GM19452 (cell line): Measurements from ENCODE around the gene ESRRB.

ENCODE experiments used
- ATAC-seq: cut with Tn5 transposase; IDR thresholded peaks from one replicate; pipeline ENCODE4 v1.9.1; 2021; ENCODE audit not compliant: unreplicated experiment

The ESRRB gene

DNA sequence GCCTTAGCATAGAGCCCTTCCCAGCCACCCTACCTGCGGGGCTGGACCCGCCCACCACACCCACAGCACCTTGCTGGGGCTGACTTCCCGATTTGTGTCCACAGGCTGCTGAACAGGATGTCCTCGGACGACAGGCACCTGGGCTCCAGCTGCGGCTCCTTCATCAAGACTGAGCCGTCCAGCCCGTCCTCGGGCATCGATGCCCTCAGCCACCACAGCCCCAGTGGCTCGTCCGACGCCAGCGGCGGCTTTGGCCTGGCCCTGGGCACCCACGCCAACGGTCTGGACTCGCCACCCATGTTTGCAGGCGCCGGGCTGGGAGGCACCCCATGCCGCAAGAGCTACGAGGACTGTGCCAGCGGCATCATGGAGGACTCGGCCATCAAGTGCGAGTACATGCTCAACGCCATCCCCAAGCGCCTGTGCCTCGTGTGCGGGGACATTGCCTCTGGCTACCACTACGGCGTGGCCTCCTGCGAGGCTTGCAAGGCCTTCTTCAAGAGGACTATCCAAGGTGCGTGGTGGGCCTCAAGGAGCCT is 63.4 kb downstream of the ESRRB start:
- ATAC-seq = no peak

DNA sequence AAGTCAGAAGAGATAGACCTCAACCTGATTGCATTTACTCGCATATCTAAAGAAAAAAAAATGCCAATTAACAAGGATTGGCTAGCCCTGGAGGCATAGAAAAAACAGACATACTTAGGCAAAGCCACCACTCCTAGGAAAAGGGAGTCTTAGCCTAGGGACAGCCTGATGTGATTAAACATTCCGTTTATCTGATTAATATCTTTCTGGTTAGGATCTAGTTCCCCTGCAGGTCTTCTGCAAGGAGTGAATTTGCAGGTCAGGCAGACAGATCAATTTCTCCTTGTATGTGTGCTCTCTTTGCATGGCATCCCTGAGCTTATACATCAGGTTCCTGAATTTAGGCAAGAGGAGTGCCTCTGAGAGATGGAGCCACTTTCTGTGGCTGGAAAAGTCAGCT is 70.5 kb downstream of the ESRRB start:
- ATAC-seq = no peak

DNA sequence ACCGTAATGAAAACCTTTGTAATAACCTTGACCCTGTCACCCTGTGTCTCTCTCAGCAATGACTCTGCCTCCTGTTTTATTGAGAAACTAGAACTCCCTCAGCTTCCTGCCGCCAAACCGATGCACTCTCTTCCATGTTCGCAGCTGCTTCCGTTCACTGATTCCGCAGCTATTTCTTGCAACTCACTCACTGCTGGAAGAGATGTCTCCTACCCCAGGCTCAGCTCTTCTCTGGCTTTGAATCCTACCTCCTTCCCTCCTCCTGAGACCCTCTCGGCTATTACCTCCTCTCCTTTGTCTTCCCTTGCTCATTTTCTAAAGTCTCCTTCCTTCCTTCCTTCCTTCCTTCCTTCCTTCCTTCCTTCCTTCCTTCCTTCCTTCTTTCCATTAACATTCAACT is 71.0 kb downstream of the ESRRB start:
- no peak for ATAC-seq

DNA sequence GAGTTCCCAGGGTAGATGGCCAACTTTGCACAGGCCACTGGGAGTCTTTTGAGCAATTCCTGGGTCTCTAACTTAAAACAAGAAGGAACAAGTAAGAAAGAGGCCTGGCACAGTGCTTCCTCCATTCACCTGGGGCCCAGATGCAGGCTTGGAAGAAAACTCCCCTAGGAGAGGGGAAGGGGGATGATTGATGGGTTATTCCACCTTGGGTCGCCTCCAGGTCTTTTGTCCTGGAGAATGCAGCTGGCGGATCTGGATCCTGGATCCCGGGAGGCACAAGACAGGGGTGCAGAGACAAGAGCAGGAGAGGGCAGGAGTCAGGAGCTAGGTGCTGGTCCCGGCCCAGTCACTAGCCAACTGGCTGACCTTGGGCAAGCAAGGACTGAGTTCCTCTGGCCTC is 74.5 kb downstream of the ESRRB start:
- ATAC-seq = no peak

DNA sequence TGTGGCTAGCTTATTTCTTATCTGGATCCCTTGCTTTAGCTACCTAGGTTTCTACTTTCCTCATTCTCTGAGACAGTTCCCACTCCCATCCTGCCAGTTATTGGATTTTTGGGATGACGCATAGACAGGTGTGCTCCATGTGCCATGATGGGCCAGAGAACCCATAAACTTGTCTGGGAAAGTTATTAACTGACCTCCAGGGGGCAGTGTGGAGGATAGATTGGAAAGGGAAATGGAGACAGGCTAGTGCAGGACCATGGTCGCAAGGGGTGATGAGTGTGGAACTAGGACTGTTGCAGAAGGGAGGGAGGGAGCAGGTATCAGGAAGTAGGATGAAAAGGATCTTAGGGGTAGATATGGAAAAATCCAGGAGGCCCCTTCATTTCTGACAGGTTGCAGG is 80.3 kb downstream of the ESRRB start:
- no peak for ATAC-seq

DNA sequence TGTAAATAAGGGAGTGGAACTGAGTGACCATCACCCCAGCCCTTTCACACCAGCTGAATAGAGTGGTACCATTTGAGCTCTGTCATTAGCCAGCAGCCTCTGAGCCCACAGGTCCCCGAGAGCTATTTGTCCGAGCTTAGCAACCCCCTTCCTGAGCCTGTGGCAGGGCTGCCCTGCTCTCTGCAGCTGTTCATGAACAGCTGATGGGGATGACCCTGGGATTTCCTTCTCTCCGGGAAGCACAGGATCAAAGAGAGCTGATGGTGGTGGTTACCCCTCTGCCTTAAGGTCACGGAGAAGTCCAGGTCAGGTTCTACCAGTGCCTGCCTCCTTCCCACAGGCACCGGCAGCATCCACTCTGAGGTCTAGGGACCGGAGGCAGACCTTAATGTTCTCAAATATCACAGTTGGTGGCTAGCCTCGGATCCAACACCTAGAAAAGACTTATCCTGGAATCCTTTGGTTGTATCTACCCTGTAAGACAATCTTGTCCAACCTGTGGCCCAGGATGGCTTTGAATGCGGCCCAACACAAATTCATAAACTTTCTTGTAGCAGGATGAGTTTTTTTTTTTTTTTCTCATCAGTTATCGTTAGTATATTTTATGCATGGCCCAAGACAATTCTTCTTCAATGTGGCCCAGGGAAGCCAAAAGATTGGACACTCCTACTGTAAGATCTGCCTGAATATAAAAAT is 81.1 kb downstream of the ESRRB start:
- ATAC-seq = no peak

DNA sequence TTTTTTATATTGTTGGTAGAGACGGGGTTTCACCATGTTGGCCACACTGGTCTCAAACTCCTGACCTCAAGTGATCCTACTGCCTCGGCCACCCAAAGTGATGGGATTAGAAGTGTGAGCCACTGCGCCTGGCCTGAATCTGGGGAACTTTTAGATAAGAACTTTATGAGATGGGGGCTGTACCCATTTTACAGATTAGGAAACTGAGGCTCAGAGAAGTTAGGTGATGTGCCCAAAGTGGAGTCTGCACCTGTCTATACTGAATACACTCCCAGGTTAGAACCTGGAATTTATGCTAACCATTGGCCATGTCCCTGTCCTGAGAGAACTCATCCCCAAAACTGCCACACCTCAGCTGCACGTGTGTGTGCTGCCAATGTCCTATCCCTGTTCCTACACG is 81.9 kb downstream of the ESRRB start:
- no peak for ATAC-seq

DNA sequence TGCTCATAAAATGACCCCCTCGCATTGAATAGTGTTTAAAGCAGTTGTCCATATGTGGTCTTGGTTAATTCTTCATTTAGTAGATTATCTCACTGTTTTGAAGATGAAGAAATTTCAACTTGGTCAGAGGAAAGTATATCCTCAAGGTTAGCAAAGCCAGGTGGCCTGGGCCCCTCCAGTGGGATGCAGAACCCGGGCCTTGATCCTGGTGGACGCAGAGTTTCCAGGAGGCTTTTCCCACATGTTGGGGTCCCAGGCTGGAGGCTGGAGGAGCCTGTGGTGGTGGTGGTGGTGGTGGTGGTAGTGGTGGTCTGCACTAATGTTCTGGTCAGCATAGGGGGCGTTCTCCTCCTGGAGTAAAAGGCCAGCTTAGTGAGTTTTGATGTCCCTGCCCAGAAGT is 85.9 kb downstream of the ESRRB start:
- no peak for ATAC-seq

DNA sequence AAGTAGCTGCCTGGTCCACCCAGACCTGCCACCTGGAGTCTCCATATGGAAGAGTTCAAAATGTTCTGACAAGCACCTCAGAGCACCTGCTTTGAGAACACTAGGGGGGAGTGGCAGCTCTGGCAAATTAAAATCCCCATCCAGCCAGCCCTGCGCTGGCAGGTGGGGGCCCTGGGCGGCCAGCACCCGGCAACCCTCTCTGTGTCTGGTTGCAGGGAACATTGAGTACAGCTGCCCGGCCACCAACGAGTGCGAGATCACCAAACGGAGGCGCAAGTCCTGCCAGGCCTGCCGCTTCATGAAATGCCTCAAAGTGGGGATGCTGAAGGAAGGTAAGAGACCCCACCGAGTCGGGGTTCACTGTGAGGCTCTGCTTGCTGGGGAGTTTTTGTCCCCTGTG is 86.4 kb downstream of the ESRRB start:
- no peak for ATAC-seq

DNA sequence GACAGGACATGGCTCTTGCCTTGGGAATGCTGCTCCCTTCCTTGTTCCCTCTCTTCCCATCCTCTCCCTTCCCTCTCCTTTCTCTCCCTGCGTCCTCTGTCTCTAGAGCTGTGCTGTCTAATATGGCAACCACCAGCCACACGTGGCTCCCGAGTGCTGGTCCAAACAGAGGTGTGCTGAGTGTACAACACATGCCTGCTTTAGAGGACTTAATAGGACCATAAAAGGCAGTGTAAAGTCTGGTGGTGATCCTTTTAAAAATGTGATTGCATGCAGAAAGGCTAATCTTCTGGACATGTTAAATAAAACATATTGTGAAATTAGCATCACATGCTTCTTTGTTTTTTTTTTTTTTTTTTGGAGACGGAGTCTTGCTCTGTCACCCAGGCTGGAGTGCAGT is 87.2 kb downstream of the ESRRB start:
- no peak for ATAC-seq

DNA sequence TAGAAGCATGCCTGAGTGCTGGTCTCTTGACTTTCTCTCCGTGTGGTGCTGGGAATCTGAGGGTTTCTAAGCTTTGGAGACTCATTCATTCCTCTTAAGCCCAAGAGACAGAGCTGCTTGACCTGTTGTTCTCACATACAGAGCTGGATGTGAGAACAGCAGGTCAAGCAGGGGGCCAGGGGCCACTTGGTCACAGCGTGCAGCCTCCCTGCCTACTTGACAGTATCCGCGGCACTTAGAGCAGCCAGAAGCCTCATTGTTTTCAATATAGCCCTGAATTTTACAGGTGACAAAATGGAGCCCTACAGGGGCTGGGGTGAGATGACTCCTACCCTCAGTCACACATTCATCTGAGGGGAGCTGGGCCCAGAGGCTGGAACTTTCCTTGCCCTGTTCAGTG is 88.9 kb downstream of the ESRRB start:
- ATAC-seq = no peak

DNA sequence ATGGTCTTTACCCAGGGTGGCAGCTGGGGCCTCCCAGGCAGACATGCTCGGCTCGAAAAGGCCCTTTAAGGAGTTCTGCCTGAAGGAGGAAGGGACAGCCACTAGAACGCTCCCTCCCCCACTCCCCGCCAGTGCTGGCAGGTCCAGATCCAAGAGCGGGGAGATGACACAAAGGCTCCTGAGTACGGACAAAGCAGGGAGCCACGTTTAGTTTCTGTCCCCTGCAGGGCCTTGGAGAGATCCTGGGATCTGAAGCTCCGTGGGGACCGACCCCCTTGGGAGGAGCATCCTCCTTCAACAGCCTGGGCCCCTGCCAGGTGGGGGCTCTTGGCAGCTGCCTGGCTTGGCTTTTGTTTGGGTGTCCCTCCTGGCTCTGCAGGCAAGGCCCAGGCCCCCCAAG is 89.7 kb downstream of the ESRRB start:
- ATAC-seq = no peak

DNA sequence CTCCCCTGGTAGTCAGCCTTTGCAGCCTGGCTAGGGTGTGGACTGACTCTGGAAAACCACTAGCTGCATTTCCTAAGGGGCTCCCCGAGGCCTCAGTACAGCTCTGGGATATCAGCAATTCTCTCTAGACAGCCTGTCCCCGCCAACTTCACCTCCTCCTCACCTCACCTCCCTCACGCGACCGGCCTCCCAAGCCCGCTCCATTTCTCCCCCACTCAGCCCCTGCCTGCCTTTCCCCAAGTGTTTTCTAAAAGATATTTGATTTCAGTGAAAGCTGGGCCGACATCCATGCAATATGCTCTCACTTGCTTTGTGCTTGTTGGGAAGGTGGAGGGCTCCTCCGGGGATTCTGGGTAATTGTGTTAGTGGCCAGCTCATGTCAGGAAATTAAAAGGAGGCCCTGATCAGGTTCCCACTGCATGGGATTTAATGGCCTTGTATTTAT is 91.8 kb downstream of the ESRRB start:
- ATAC-seq = no peak

DNA sequence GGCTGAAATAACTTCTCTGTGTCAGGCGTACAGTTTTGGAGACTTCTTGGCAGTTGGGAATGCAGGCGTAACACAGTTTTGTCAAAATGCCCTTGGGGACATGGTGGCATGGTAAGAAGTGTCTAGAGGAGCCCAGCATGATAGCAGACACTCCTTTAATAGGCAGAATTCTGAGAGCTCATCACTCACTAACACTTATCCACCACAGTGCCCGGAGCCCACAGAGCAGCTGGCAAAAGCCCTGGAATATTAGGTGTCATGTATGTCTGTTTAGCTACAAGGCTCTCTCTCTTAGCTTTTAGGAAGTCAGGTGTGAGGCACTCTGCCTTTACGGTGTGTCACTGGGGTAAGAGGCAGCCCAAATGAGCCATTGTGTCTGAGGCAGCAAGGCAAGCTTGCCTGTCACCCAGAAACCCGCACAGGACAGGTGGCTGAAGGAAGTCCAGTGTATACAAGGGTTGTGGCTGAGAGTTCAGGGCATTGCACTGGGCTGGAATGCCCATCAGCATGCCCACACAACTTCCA is 96.3 kb downstream of the ESRRB start:
- ATAC-seq = no peak

DNA sequence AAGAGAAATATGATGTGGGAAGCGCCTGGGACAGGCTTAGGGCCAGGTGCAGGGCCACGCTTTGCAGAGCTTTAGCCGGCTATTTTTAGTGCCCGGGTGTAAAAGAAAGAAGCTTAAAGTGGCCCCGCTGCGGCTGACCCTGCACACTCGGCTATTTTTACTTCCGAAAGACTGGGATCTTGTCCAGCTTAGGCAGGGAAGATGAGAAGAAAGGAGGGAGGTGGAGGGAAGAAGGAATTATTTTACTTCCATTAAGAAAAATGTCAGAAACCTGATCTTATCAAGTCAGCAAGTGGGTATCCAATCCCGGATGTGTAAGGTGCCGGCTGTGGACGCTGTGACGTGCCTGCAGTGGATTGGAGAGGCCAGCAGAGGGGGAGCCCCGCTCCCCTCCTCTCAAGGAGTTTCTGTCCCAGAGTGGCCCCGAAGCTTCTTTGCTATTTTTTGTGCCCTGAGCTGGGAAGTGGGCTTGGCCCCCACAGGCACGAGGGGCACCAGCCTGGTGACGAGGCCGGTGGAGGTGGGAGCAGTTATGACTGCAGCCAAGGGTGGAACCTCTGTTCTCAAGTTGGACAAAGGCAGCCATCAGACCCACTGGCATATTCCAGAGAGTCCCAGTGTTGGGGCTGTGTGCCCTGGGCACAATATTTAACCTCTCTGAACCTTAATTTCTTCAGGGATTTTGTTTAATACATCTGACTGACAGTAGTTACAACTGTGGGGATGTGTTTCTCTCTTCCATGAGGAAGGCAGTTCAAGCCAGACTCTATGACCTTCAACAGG is 97.7 kb downstream of the ESRRB start:
- no peak for ATAC-seq

DNA sequence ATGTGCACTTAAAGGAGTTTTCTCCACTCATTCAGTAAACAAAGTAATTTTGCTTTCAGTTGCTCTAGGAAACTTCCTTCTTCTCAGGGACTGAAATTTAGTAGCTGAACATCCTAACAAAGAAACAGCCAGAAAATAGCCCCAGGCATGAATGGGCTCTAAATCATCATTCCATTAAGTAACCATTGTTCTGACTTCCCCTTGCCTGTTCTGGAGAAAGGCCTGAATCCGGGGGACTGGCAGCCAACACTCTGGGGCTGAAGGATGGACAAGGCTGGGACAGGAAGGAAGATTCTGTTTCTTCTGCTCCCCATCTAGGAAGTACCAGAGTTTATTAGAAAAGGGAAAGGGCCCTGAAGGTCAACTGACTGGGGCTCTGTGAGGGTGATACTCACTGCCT is 104.5 kb downstream of the ESRRB start:
- ATAC-seq = no peak

DNA sequence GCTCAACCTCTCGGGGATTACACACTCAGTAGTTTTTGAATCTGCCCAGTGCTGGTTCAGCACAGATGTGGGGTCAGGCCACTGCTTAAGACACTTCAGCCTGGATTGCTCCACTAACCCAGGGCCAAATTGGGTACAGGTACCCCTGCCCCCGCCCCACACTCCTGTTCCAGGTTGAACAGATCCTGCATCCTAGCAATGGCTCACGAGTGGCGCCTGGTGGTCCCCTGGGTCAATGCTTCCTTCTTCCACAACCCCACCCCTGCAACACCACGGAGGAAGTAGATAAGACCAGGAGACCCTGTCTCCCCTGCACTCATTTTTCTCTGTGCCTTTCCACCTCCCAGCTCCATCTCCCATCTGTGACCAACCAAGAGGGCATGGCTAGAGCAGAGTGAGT is 108.4 kb downstream of the ESRRB start:
- ATAC-seq = no peak

DNA sequence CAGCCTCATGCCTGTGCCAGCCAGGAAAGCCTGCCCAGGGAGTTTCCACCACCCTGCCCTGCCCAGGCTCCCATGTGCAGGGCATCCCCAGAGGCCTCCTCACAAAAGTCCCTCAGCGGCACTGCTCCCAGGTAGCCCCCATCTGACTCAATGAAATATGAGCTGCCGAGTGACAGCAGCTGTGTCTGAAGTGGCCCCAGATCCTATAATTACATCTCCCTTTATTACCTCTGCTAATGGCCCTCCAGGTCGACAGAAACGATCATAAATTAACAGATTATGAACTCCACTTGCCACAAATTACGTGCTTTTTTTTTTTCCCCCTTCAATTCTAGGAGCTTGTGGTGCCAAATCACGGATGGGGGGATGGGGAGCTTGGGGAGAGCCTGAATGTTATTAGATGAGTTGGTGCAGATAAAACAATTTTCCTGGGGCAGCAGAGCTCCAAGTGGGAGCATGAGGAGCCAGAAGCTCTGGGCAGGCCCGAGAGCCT is 110.4 kb downstream of the ESRRB start:
- ATAC-seq = no peak

DNA sequence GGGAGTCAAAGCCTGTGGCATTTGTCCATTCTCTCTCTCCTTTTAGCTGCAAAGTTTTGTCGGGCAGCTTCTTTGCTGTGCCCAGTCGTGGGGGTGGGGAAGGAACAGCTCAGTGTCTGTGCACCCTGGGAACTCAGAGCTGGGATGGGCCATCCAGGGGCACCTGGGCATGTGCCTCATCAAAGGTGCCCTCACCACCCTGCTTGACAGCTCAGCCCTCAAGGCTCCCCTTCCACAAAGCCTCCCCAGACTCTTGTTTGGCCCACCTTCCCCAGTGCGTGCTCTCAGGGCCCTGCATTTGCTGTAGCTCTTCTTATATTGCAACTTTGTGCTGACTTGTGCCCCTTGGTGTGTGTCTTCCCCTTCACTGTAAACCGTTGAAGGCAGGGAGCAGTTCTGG is 112.6 kb downstream of the ESRRB start:
- ATAC-seq = no peak

DNA sequence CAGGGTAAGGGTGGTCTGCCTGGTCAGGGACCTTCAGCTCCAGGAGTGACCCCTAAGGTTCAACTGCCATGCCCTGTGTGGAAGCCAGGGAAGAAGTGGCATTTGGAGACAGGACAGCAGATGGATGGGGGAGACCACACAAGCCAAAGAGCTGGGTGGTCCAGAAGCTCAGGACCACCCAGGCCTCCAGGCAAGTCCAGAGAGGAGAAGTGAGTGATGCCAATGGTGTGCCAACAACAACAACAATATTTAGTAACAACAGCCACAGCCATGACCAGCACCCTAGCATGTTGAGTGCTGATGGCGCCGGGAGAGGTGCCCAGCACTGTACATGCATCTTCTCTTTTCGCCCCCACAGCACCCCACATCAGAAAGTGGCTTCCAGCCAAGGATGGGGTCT is 113.7 kb downstream of the ESRRB start:
- ATAC-seq = no peak

DNA sequence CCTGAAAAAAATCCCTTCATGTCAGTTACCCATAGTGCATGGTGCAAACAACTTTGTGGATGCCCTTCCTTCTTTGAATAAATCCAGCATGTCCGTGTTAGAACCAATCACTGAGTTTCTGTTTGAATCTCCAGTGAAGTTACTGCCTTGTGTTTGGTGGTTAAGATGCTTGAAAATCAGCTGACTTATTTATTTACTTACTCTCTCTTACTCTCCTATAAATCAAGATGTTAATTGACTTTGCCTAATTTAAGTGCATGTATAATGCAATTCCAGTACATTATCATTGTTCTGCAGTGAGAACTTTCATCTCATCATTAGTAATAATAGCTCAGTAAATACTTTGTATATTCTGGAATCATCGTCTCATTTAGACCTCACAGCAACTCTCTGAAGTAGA is 114.2 kb downstream of the ESRRB start:
- ATAC-seq = no peak

DNA sequence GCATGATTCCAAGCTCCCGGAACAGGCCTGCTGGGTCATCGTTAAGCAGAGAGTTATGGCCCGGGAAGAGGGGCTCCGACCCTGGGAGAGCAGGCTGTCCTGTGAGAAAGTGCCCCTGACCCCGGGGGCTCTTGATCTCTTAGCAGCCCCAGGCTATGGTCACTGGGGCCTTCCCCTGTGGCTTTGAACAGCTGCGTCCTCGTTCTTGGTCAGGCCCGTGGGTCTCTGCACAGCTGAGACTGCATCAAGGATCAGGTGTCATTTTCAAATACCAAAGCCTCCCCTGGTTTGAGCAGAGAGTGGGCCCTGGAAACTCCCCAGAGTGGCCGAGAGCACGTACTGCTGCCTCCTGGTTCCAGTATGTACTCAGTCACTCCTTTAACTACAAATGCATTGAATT is 114.8 kb downstream of the ESRRB start:
- no peak for ATAC-seq
